Measurements from ENCODE around the gene RB1. TPM values are rescaled to one million over a fixed set of nuclear protein-coding genes. Genes with fewer than 3 reads are reported as not detected.

Gene RB1
- polyA plus RNA-seq, 1 donor from 2014 or later: 29.5 TPM

GRCh38 chr13:48437371-48437770 lies 133.8 kb downstream of the RB1 start:
- Histone ChIP-seq H3K4me2 (ENCODE audit: low read length) (no peak overlapping the region), H2AFZ (ENCODE audit: low read depth, low read length) (no peak overlapping the region), H3K4me3 (ENCODE audit: low read length) (no peak overlapping the region), H3K27ac (ENCODE audit: low read length) (no peak overlapping the region), H3K9me3 (ENCODE audit: low read length) (no peaks in the 10 kb centered on the region), H4K20me1 (ENCODE audit: insufficient read depth) (no peaks in the 10 kb centered on the region), H3K9ac (ENCODE audit: low read length) (no peak overlapping the region), H3K9me2 (ENCODE audit: insufficient read depth, low read length) (no peaks in the 10 kb centered on the region), H3K79me2 (replicated peaks; ENCODE audit: insufficient read depth, low read length) (no peaks in the 10 kb centered on the region), H3K27me3 (ENCODE audit: insufficient read depth, low read depth, low read length) (no peaks in the 10 kb centered on the region), H3F3A (ENCODE audit: insufficient read depth, low read length, poor library complexity, severe bottlenecking) (no peaks in the 10 kb centered on the region), H3K36me3 (ENCODE audit: insufficient read depth, low read length) (no peaks in the 10 kb centered on the region)
- no peak for TF ChIP-seq REST (IDR thresholded peaks at IDR 0.05; ENCODE audit: borderline replicate concordance)
- no peak for TF ChIP-seq SMC3 (conservative IDR thresholded peaks at IDR 0.05; ENCODE audit: poor library complexity)
- TF ChIP-seq, protein P1, sequence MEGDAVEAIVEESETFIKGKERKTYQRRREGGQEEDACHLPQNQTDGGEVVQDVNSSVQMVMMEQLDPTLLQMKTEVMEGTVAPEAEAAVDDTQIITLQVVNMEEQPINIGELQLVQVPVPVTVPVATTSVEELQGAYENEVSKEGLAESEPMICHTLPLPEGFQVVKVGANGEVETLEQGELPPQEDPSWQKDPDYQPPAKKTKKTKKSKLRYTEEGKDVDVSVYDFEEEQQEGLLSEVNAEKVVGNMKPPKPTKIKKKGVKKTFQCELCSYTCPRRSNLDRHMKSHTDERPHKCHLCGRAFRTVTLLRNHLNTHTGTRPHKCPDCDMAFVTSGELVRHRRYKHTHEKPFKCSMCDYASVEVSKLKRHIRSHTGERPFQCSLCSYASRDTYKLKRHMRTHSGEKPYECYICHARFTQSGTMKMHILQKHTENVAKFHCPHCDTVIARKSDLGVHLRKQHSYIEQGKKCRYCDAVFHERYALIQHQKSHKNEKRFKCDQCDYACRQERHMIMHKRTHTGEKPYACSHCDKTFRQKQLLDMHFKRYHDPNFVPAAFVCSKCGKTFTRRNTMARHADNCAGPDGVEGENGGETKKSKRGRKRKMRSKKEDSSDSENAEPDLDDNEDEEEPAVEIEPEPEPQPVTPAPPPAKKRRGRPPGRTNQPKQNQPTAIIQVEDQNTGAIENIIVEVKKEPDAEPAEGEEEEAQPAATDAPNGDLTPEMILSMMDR (IDR thresholded peaks at IDR 0.05; ENCODE audit: poor library complexity, severe bottlenecking): no peak

DNA sequence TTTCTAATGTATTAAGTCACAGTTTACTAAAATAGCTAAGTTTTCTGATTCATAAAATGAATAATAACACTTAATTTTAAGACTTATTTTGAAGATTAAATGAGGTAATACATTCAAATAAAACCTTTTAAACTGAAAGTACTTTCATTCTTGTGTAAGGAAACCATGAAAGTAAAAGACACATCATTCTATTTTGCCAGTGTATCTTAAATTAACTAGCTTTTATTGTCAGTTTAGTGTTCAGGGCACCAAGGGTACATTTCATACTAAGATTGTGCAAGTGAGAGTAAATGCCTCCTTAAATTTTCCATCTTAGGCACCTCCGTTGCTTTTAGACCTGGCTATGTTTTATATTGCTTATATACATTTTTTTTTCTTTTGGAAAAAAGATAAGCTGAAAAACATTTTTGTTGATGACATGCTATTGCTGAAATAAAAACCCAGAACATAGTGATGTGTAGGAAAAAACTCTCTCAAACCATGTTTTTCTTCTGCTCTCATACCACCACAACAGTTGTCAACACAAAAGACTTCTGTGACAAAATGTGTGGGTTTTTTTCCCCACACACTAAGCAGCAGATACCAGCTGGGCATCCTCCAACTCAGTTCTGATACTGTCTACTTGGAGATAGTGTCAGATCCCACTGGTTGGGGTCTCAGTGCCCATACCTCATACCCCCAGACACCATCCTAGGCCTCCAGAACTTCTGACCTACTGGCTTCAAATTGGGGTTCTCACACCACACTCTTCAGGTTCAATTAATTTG lies 140.1 kb downstream of the RB1 start:
- no peak overlapping the region for H3K27ac ChIP-seq (ENCODE audit: low read length)
- no peaks in the 10 kb centered on the region for H4K20me1 ChIP-seq (ENCODE audit: insufficient read depth)
- H3K36me3 ChIP-seq (ENCODE audit: insufficient read depth, low read length): no peaks in the 10 kb centered on the region
- H3K27me3 ChIP-seq (ENCODE audit: insufficient read depth, low read depth, low read length): no peaks in the 10 kb centered on the region
- H3K4me3 ChIP-seq (ENCODE audit: low read length): no peak overlapping the region
- TF ChIP-seq POLR2AphosphoS5 (IDR thresholded peaks at IDR 0.05): no peak
- no peak for TF ChIP-seq EP300 (conservative IDR thresholded peaks at IDR 0.05; ENCODE audit: poor library complexity, severe bottlenecking)
- TF ChIP-seq REST (IDR thresholded peaks at IDR 0.05; ENCODE audit: borderline replicate concordance): no peak
- TF ChIP-seq SMC3 (conservative IDR thresholded peaks at IDR 0.05; ENCODE audit: poor library complexity): no peak
- TF ChIP-seq TAF1 (IDR thresholded peaks at IDR 0.05; ENCODE audit: low read depth): no peak
- no peaks in the 10 kb centered on the region for H3F3A ChIP-seq (ENCODE audit: insufficient read depth, low read length, poor library complexity, severe bottlenecking)
- H3K9me3 ChIP-seq (ENCODE audit: low read length): no peaks in the 10 kb centered on the region
- no peak overlapping the region for H3K9ac ChIP-seq (ENCODE audit: low read length)
- no peak overlapping the region for H2AFZ ChIP-seq (ENCODE audit: low read depth, low read length)
- H3K79me2 ChIP-seq (replicated peaks; ENCODE audit: insufficient read depth, low read length): no peaks in the 10 kb centered on the region
- no peak overlapping the region for H3K4me2 ChIP-seq (ENCODE audit: low read length)
- H3K9me2 ChIP-seq (ENCODE audit: insufficient read depth, low read length): no peaks in the 10 kb centered on the region

All from neural cell (in vitro differentiated cells).